ENCODE results near the gene DPYD.

DNA sequence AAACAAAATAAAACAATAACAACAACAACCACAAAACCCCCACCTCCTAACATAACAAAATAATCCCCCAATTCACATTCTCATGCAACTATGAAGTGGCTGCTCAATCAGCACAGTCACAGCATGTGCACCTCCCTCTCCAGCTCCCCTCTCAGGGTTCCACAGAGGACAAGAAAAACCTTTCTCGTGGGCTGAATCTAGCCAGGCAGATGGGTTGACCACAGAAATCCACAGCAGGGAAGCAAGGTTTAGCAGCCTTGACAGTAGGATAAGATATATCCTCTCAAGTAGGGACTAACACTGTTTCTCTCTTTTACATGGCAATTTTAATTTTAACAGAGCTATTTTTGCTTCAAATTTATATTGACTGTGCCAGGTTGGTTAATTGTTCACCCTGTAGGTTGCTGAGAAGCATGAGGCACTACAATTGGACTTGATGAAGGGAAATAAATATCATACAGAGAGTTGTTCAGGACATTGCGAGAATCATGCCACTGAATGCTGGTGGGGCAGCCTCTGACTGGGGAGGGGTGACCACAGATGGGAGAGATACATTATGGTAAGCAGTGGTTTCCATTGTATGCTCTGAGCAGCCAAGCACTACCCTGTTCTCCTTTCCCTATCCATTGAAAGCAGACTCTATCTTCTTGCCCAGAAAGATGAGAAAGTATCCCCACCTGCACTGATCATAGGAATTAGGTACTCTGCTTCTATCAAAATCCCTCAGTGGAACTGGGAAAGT is 535.1 kb downstream of the DPYD start:
- TF ChIP-seq, protein P1, sequence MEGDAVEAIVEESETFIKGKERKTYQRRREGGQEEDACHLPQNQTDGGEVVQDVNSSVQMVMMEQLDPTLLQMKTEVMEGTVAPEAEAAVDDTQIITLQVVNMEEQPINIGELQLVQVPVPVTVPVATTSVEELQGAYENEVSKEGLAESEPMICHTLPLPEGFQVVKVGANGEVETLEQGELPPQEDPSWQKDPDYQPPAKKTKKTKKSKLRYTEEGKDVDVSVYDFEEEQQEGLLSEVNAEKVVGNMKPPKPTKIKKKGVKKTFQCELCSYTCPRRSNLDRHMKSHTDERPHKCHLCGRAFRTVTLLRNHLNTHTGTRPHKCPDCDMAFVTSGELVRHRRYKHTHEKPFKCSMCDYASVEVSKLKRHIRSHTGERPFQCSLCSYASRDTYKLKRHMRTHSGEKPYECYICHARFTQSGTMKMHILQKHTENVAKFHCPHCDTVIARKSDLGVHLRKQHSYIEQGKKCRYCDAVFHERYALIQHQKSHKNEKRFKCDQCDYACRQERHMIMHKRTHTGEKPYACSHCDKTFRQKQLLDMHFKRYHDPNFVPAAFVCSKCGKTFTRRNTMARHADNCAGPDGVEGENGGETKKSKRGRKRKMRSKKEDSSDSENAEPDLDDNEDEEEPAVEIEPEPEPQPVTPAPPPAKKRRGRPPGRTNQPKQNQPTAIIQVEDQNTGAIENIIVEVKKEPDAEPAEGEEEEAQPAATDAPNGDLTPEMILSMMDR (IDR thresholded peaks at IDR 0.05; ENCODE audit: insufficient read depth, low read length, poor library complexity, severe bottlenecking) = no peak
- TF ChIP-seq EZH2phosphoT487 (conservative IDR thresholded peaks at IDR 0.05; ENCODE audit: low read length) = no peak

Data from SU-DHL-6 (cell line).